ENCODE measurements around the gene NRXN3.

The NRXN3 gene

GRCh38 chr14:79083356-79083755, 913.2 kb downstream of the NRXN3 start:
- DNase-seq (ENCODE audit: extremely low read depth, low read depth): no peak
- no peak for TF ChIP-seq CTCF (IDR thresholded peaks at IDR 0.05; ENCODE audit: low read depth, low read length, missing control alignments)
- H3K4me3 ChIP-seq (replicated peaks; ENCODE audit: low read depth, low read length): no peak overlapping the region

GRCh38 chr14:79084861-79085260, 914.7 kb downstream of the NRXN3 start:
- no peak for TF ChIP-seq CTCF (IDR thresholded peaks at IDR 0.05; ENCODE audit: low read depth, low read length, missing control alignments)
- DNase-seq (ENCODE audit: extremely low read depth, low read depth): no peak
- H3K4me3 ChIP-seq (replicated peaks; ENCODE audit: low read depth, low read length): no peak overlapping the region

GRCh38 chr14:79089576-79089975, 919.4 kb downstream of the NRXN3 start:
- H3K4me3 ChIP-seq (replicated peaks; ENCODE audit: low read depth, low read length): no peak overlapping the region
- no peak for DNase-seq (ENCODE audit: extremely low read depth, low read depth)
- TF ChIP-seq CTCF (IDR thresholded peaks at IDR 0.05; ENCODE audit: low read depth, low read length, missing control alignments): no peak

- TF ChIP-seq CTCF (IDR thresholded peaks at IDR 0.05; ENCODE audit: low read depth, low read length, missing control alignments): no peak
Observed at GRCh38 chr14:79090641-79091180, 920.5 kb downstream of the NRXN3 start.

GRCh38 chr14:79091381-79091963, 921.3 kb downstream of the NRXN3 start:
- no peak overlapping the region for H3K4me3 ChIP-seq (replicated peaks; ENCODE audit: low read depth, low read length)
- no peak for TF ChIP-seq CTCF (IDR thresholded peaks at IDR 0.05; ENCODE audit: low read depth, low read length, missing control alignments)
- DNase-seq (ENCODE audit: extremely low read depth, low read depth): no peak

More at GRCh38 chr14:79090641-79091180, 920.5 kb downstream of the NRXN3 start:
- no peak overlapping the region for H3K4me3 ChIP-seq (replicated peaks; ENCODE audit: low read depth, low read length)
- no peak for DNase-seq (ENCODE audit: extremely low read depth, low read depth)

- no peak for TF ChIP-seq CTCF (IDR thresholded peaks at IDR 0.05; ENCODE audit: low read depth, low read length, missing control alignments)
- no peak for DNase-seq (ENCODE audit: extremely low read depth, low read depth)
- no peak overlapping the region for H3K4me3 ChIP-seq (replicated peaks; ENCODE audit: low read depth, low read length)
Observed at GRCh38 chr14:79093531-79093930, 923.4 kb downstream of the NRXN3 start.

GRCh38 chr14:79094951-79095350, 924.8 kb downstream of the NRXN3 start:
- no peak for DNase-seq (ENCODE audit: extremely low read depth, low read depth)
- no peak overlapping the region for H3K4me3 ChIP-seq (replicated peaks; ENCODE audit: low read depth, low read length)
- no peak for TF ChIP-seq CTCF (IDR thresholded peaks at IDR 0.05; ENCODE audit: low read depth, low read length, missing control alignments)

Data from HFF-Myc (cell line).